ENCODE results near the gene MS4A7. TPM values are rescaled to one million over a fixed set of nuclear protein-coding genes. Genes with fewer than 3 reads are reported as not detected.

Gene MS4A7
- total RNA-seq, 1 donor from 2014 or later = 3.3 TPM

Other genes with a start within 250 kb of the MS4A7 start
- 3.7 TPM for gene MS4A6A, start 195.4 kb upstream of the MS4A7 start, total RNA-seq
- not detected for gene MS4A4E, start 135.4 kb upstream of the MS4A7 start, total RNA-seq
- gene MS4A4A, start 97.9 kb upstream of the MS4A7 start, total RNA-seq = 4.4 TPM
- gene MS4A6E, start 51.3 kb upstream of the MS4A7 start, total RNA-seq = not detected
- not detected for gene MS4A14, start 17.9 kb downstream of the MS4A7 start, total RNA-seq
- gene MS4A5, start 51.0 kb downstream of the MS4A7 start, total RNA-seq = not detected
- not detected for gene MS4A1, start 77.3 kb downstream of the MS4A7 start, total RNA-seq
- gene MS4A12, start 114.2 kb downstream of the MS4A7 start, total RNA-seq = not detected
- not detected for gene MS4A13, start 136.9 kb downstream of the MS4A7 start, total RNA-seq